ENCODE measurements around the gene EIF5B.

Gene EIF5B

DNA sequence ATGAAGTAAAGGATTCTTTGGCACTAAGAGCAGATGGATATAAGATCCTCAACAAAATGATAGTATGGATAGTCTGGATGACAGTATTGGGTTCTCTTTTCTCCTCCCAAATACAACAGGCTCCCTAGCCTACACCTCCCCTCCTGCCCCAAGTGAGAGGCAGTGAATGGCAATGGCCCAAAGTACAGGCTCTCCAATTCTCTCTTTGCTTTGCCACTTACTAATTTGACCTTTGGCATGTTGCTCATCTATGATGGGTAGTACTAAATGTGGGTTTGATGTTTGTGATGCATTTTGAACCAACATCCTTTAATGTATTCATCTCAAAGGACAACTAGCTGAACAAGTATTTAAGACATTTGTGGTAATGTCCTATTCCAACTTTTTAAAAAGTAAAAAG, 65.9 kb downstream of the EIF5B start:
- FAIRE-seq (no peak), DNase-seq (ENCODE audit: insufficient read length) (no peak)
- TF ChIP-seq POLR2AphosphoS5 (IDR thresholded peaks at IDR 0.05; ENCODE audit: low read depth, low read length) (no peak), POLR2A (IDR thresholded peaks at IDR 0.05; ENCODE audit: low read depth, low read length) (no peak), TAF1 (IDR thresholded peaks at IDR 0.05; ENCODE audit: borderline replicate concordance, low read depth, low read length) (no peak)

DNA sequence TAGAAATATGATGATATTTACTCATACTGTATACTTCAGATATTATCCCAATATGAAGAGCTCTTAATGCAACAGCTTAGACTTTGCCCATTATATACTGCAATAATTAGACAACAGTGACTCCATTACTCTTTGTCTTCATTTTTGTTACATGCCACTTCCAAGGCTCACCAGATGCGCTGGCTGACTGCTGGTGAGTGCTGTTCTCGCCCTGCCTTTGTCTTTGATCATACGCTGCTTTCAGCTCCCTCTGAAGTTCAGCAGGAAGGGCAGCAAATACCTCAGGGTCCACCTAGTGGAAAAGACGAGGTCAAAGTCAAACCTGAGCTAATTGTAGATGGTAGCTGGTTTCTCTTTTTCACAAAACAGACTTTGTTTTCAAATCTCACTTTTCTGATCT, 66.3 kb downstream of the EIF5B start:
- DNase-seq (ENCODE audit: insufficient read length): no peak
- no peak for TF ChIP-seq POLR2A (IDR thresholded peaks at IDR 0.05; ENCODE audit: low read depth, low read length)
- TF ChIP-seq TAF1 (IDR thresholded peaks at IDR 0.05; ENCODE audit: borderline replicate concordance, low read depth, low read length): no peak
- TF ChIP-seq POLR2AphosphoS5 (IDR thresholded peaks at IDR 0.05; ENCODE audit: low read depth, low read length): no peak
- FAIRE-seq: no peak

- DNase-seq (ENCODE audit: insufficient read length): no peak
- no peak for FAIRE-seq
- no peak for TF ChIP-seq TAF1 (IDR thresholded peaks at IDR 0.05; ENCODE audit: borderline replicate concordance, low read depth, low read length)
- TF ChIP-seq POLR2AphosphoS5 (IDR thresholded peaks at IDR 0.05; ENCODE audit: low read depth, low read length): no peak
- TF ChIP-seq POLR2A (IDR thresholded peaks at IDR 0.05; ENCODE audit: low read depth, low read length): no peak
Observed at GRCh38 chr2:99404039-99404796, 67.0 kb downstream of the EIF5B start.

GRCh38 chr2:99404797-99405669, 67.8 kb downstream of the EIF5B start:
- FAIRE-seq (no peak), DNase-seq (ENCODE audit: insufficient read length) (no peak)
- TF ChIP-seq TAF1 (IDR thresholded peaks at IDR 0.05; ENCODE audit: borderline replicate concordance, low read depth, low read length) (no peak), POLR2AphosphoS5 (IDR thresholded peaks at IDR 0.05; ENCODE audit: low read depth, low read length) (no peak), POLR2A (IDR thresholded peaks at IDR 0.05; ENCODE audit: low read depth, low read length) (0 out of 2 replicates have a peak, but pooled peaks have one; percentile 22)

GRCh38 chr2:99406137-99406536, 68.9 kb downstream of the EIF5B start:
- DNase-seq (ENCODE audit: insufficient read length) (no peak), FAIRE-seq (no peak)
- TF ChIP-seq TAF1 (IDR thresholded peaks at IDR 0.05; ENCODE audit: borderline replicate concordance, low read depth, low read length) (no peak), POLR2A (IDR thresholded peaks at IDR 0.05; ENCODE audit: low read depth, low read length) (no peak)

DNA sequence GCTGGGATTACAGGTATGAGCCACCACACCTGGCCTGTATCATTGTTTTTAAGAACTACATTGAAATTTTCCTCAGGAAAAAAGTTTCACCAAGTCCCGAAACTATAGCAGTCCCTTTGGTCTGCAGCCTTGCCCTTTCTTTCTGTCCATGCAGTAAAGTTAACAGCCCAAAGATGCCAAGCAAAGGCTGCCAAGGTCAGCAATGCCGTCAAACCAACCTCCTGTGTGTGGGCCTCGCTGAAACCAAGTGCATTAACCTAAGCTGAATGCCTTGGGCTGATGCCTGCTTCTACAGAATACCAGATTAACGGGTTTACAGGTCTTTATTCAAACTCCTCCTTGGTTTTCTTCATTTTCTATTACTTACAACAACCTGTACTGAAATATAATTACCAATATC, 73.1 kb downstream of the EIF5B start:
- no peak for DNase-seq (ENCODE audit: insufficient read length)
- TF ChIP-seq TAF1 (IDR thresholded peaks at IDR 0.05; ENCODE audit: borderline replicate concordance, low read depth, low read length): no peak
- FAIRE-seq: no peak

- no peak for TF ChIP-seq POLR2A (IDR thresholded peaks at IDR 0.05; ENCODE audit: low read depth, low read length)
- TF ChIP-seq POLR2AphosphoS5 (IDR thresholded peaks at IDR 0.05; ENCODE audit: low read depth, low read length): no peak
- no peak for TF ChIP-seq TAF1 (IDR thresholded peaks at IDR 0.05; ENCODE audit: borderline replicate concordance, low read depth, low read length)
- FAIRE-seq (no peak), DNase-seq (ENCODE audit: insufficient read length) (no peak)
Observed at GRCh38 chr2:99414566-99414965, 77.4 kb downstream of the EIF5B start.

- DNase-seq (ENCODE audit: insufficient read length): no peak
- FAIRE-seq: no peak
- TF ChIP-seq TAF1 (IDR thresholded peaks at IDR 0.05; ENCODE audit: borderline replicate concordance, low read depth, low read length) (no peak), POLR2A (IDR thresholded peaks at IDR 0.05; ENCODE audit: low read depth, low read length) (no peak), POLR2AphosphoS5 (IDR thresholded peaks at IDR 0.05; ENCODE audit: low read depth, low read length) (no peak)
Observed at GRCh38 chr2:99417396-99417795, 80.2 kb downstream of the EIF5B start.

DNA sequence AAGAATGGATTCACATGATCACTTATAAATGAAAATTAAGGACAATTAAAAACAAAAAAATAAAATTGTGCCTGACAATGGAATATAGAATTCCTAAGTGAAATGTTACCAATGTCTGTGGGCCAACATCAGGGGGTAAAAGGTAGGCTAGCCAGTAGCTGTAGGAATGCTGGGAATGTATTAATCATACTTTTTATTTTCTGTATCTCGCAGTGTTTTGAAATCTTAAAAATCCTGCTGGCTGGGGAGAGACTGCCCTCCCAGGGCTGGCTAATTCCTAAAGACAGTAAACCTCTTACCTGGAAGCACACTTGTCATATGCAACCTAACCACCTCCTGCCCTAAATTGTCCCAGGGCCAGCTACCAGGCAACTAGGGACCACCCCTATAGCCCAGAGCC, 82.8 kb downstream of the EIF5B start:
- TF ChIP-seq POLR2AphosphoS5 (IDR thresholded peaks at IDR 0.05; ENCODE audit: low read depth, low read length) (no peak), POLR2A (IDR thresholded peaks at IDR 0.05; ENCODE audit: low read depth, low read length) (no peak), TAF1 (IDR thresholded peaks at IDR 0.05; ENCODE audit: borderline replicate concordance, low read depth, low read length) (no peak)
- DNase-seq (ENCODE audit: insufficient read length) (no peak), FAIRE-seq (no peak)

- DNase-seq (ENCODE audit: insufficient read length) (no peak), FAIRE-seq (no peak)
- TF ChIP-seq POLR2AphosphoS5 (IDR thresholded peaks at IDR 0.05; ENCODE audit: low read depth, low read length) (no peak), POLR2A (IDR thresholded peaks at IDR 0.05; ENCODE audit: low read depth, low read length) (no peak), TAF1 (IDR thresholded peaks at IDR 0.05; ENCODE audit: borderline replicate concordance, low read depth, low read length) (no peak)
Observed at GRCh38 chr2:99420751-99421299, 83.6 kb downstream of the EIF5B start.

GRCh38 chr2:99421469-99421868, 84.3 kb downstream of the EIF5B start:
- DNase-seq (ENCODE audit: insufficient read length) (no peak), FAIRE-seq (no peak)
- TF ChIP-seq TAF1 (IDR thresholded peaks at IDR 0.05; ENCODE audit: borderline replicate concordance, low read depth, low read length): no peak
- TF ChIP-seq POLR2AphosphoS5 (IDR thresholded peaks at IDR 0.05; ENCODE audit: low read depth, low read length): no peak
- TF ChIP-seq POLR2A (IDR thresholded peaks at IDR 0.05; ENCODE audit: low read depth, low read length): no peak

All from GM12892 (cell line).